C4-2B (cell line): ENCODE data around the gene CAMK1G.

ENCODE experiments used
- ZFX ChIP-seq: fragments of 450-650 bp; IDR thresholded peaks from 2 replicates; pipeline ENCODE4 v1.6.1; 2017
- TF ChIP-seq, protein P1 (sequence below): fragments of 450-650 bp; conservative IDR thresholded peaks from 2 replicates; pipeline ENCODE4 v1.5.1; 2017; ENCODE audit warnings: mild to moderate bottlenecking

- TF ChIP-seq, protein P1, sequence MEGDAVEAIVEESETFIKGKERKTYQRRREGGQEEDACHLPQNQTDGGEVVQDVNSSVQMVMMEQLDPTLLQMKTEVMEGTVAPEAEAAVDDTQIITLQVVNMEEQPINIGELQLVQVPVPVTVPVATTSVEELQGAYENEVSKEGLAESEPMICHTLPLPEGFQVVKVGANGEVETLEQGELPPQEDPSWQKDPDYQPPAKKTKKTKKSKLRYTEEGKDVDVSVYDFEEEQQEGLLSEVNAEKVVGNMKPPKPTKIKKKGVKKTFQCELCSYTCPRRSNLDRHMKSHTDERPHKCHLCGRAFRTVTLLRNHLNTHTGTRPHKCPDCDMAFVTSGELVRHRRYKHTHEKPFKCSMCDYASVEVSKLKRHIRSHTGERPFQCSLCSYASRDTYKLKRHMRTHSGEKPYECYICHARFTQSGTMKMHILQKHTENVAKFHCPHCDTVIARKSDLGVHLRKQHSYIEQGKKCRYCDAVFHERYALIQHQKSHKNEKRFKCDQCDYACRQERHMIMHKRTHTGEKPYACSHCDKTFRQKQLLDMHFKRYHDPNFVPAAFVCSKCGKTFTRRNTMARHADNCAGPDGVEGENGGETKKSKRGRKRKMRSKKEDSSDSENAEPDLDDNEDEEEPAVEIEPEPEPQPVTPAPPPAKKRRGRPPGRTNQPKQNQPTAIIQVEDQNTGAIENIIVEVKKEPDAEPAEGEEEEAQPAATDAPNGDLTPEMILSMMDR, result no peak
- TF ChIP-seq ZFX, result no peak
These were observed 76.4 kb downstream of the CAMK1G start for GRCh38 chr1:209659909-209660308.
